Measurements from ENCODE around the gene TAF7L. TPM values are rescaled to one million over a fixed set of nuclear protein-coding genes. Genes with fewer than 3 reads are reported as not detected.

Gene TAF7L
- total and polyA plus RNA-seq, 2 donors (not counting 1 experiment from before 2014, with no cell fraction given), result 0.10 TPM; not detected in 1

DNA sequence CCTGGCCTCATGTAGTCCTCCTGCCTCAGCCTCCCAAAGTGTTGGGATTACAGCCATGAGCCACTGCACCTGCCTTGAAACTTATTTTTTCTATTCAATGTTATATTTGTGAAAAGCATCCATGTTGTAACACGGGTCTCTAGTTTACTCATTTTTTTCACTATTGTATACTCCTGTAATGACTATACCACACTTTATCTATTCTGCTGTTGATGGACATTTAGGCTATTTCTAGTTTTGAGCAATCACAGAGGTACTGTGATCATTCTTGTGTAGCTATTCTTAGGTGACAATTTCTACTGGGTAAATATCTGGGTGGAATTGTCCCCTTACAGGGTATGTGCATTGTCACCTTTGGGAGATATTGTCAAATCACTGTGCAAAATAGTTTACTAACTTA is 67.9 kb downstream of the TAF7L start:
- no peak overlapping the region for H2AFZ ChIP-seq (ENCODE audit: insufficient read depth, low read depth, low read length, poor library complexity, severe bottlenecking)
- ChIA-PET POLR2A (no interaction called here), CTCF (no interaction called here)
- no peaks in the 10 kb centered on the region for H4K20me1 ChIP-seq (ENCODE audit: control insufficient read depth, insufficient read depth, low read length, poor library complexity, severe bottlenecking)
- no peak overlapping the region for H3K27ac ChIP-seq (ENCODE audit: low read length in 2 of 2)
- peaks cover 3% of the 10 kb centered on the region for H3K27me3 Mint-ChIP-seq
- no peak overlapping the region for H3K4me3 Mint-ChIP-seq
- no peaks in the 10 kb centered on the region for H3K9me3 ChIP-seq (ENCODE audit: control extremely low read depth in 1 of 3, control insufficient read depth in 2 of 3, insufficient read depth in 1 of 3, low read length in 2 of 3)
- ATAC-seq (ENCODE audit: low read depth), result no peak
- H3K9ac ChIP-seq (ENCODE audit: low read length), result no peak overlapping the region
- no peak overlapping the region for H3K4me3 ChIP-seq (ENCODE audit: control extremely low read depth in 1 of 5, extremely low read depth in 1 of 5, insufficient read depth in 1 of 5, low read depth in 2 of 5, low read length in 4 of 5)
- TF ChIP-seq EZH2 (IDR thresholded peaks at IDR 0.05; ENCODE audit: borderline replicate concordance, insufficient read depth, low read depth, low read length, poor library complexity, severe bottlenecking), result no peak
- TF ChIP-seq, protein P1, sequence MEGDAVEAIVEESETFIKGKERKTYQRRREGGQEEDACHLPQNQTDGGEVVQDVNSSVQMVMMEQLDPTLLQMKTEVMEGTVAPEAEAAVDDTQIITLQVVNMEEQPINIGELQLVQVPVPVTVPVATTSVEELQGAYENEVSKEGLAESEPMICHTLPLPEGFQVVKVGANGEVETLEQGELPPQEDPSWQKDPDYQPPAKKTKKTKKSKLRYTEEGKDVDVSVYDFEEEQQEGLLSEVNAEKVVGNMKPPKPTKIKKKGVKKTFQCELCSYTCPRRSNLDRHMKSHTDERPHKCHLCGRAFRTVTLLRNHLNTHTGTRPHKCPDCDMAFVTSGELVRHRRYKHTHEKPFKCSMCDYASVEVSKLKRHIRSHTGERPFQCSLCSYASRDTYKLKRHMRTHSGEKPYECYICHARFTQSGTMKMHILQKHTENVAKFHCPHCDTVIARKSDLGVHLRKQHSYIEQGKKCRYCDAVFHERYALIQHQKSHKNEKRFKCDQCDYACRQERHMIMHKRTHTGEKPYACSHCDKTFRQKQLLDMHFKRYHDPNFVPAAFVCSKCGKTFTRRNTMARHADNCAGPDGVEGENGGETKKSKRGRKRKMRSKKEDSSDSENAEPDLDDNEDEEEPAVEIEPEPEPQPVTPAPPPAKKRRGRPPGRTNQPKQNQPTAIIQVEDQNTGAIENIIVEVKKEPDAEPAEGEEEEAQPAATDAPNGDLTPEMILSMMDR (IDR thresholded peaks at IDR 0.05), result no peak
- WGBS (ENCODE audit: insufficient coverage), result no CpG with 5 or more reads among the region's 1 CpG
- no peaks in the 10 kb centered on the region for H3K79me2 ChIP-seq (ENCODE audit: control insufficient read depth, insufficient read depth, low read length)
- H3K27ac Mint-ChIP-seq, result no peak overlapping the region
- peaks cover 1% of the 10 kb centered on the region for H3K4me1 Mint-ChIP-seq
- no peak for DNase-seq
- H3K36me3 ChIP-seq (replicated peaks in 1 of 2; ENCODE audit: control extremely low read depth in 1 of 2, control insufficient read depth in 1 of 2, extremely low read depth in 1 of 2, insufficient read depth in 2 of 2, low read length in 1 of 2), result no peaks in the 10 kb centered on the region
- no peaks in the 10 kb centered on the region for H3K9me3 Mint-ChIP-seq (ENCODE audit: insufficient read depth)
- H3K27me3 ChIP-seq (replicated peaks in 1 of 4; ENCODE audit: control extremely low read depth in 1 of 4, control insufficient read depth in 3 of 4, insufficient read depth in 4 of 4, low read length in 3 of 4), result no peaks in the 10 kb centered on the region
- H3K4me2 ChIP-seq (replicated peaks; ENCODE audit: low read depth, low read length, poor library complexity, severe bottlenecking), result no peak overlapping the region
- no peaks in the 10 kb centered on the region for H3K4me1 ChIP-seq (ENCODE audit: control insufficient read depth in 2 of 2, insufficient read depth in 2 of 2, low read length in 2 of 2)
- intact Hi-C loops (cut with micrococcal nuclease), result no loop called here

- no peaks in the 10 kb centered on the region for H3K36me3 ChIP-seq (replicated peaks in 1 of 2; ENCODE audit: control extremely low read depth in 1 of 2, control insufficient read depth in 1 of 2, extremely low read depth in 1 of 2, insufficient read depth in 2 of 2, low read length in 1 of 2)
- intact Hi-C loops (cut with micrococcal nuclease), result no loop called here
- no peak overlapping the region for H3K9ac ChIP-seq (ENCODE audit: low read length)
- H3K4me3 ChIP-seq (ENCODE audit: control extremely low read depth in 1 of 5, extremely low read depth in 1 of 5, insufficient read depth in 1 of 5, low read depth in 2 of 5, low read length in 4 of 5), result no peak overlapping the region
- no CpG with 5 or more reads among the region's 4 CpGs for WGBS (ENCODE audit: insufficient coverage)
- no peaks in the 10 kb centered on the region for H3K4me1 ChIP-seq (ENCODE audit: control insufficient read depth in 2 of 2, insufficient read depth in 2 of 2, low read length in 2 of 2)
- ATAC-seq (ENCODE audit: low read depth) (no peak), DNase-seq (no peak)
- no peaks in the 10 kb centered on the region for H3K9me3 ChIP-seq (ENCODE audit: control extremely low read depth in 1 of 3, control insufficient read depth in 2 of 3, insufficient read depth in 1 of 3, low read length in 2 of 3)
- H3K79me2 ChIP-seq (ENCODE audit: control insufficient read depth, insufficient read depth, low read length), result no peaks in the 10 kb centered on the region
- no peak overlapping the region for H3K27ac ChIP-seq (ENCODE audit: low read length in 2 of 2)
- Mint-ChIP-seq H3K9me3 (ENCODE audit: insufficient read depth) (no peaks in the 10 kb centered on the region), H3K27ac (no peak overlapping the region), H3K4me1 (peaks cover 1% of the 10 kb centered on the region), H3K27me3 (peaks cover 3% of the 10 kb centered on the region), H3K4me3 (no peak overlapping the region)
- H3K4me2 ChIP-seq (replicated peaks; ENCODE audit: low read depth, low read length, poor library complexity, severe bottlenecking), result no peak overlapping the region
- TF ChIP-seq EZH2 (IDR thresholded peaks at IDR 0.05; ENCODE audit: borderline replicate concordance, insufficient read depth, low read depth, low read length, poor library complexity, severe bottlenecking), result no peak
- TF ChIP-seq, protein P1 (IDR thresholded peaks at IDR 0.05), result no peak
- CTCF ChIA-PET, result no interaction called here
- H3K27me3 ChIP-seq (replicated peaks in 1 of 4; ENCODE audit: control extremely low read depth in 1 of 4, control insufficient read depth in 3 of 4, insufficient read depth in 4 of 4, low read length in 3 of 4), result no peaks in the 10 kb centered on the region
- H4K20me1 ChIP-seq (ENCODE audit: control insufficient read depth, insufficient read depth, low read length, poor library complexity, severe bottlenecking), result no peaks in the 10 kb centered on the region
- no peak overlapping the region for H2AFZ ChIP-seq (ENCODE audit: insufficient read depth, low read depth, low read length, poor library complexity, severe bottlenecking)
- POLR2A ChIA-PET, result no interaction called here
Observed at GRCh38 chrX:101220662-101221260, 70.4 kb downstream of the TAF7L start.
